B cell (primary cell): Measurements from ENCODE around the gene TIGD3. TPM values are rescaled to one million over a fixed set of nuclear protein-coding genes. Genes with fewer than 3 reads are reported as not detected.

Source experiments
- ATAC-seq: fragments of 200-7000 bp; cut with Tn5 transposase; one replicate; pipeline ENCODE4 v1.10.0; 2021; ENCODE audit warnings: low read depth, mild to moderate bottlenecking, moderate number of reproducible peaks, moderate library complexity
- CTCF ChIA-PET: fragments of 350-600 bp; sonication (Branson Sonifier 250); formaldehyde crosslinking; loops from one replicate; lab custom pipeline; 2021; ENCODE audit warnings: antibody characterized with exemption, inconsistent platforms; lab: Charles Lee
- POLR2A ChIA-PET: fragments of 350-600 bp; sonication (Branson Sonifier 250); formaldehyde crosslinking; loops from one replicate; lab custom pipeline; 2021; ENCODE audit warnings: antibody characterized with exemption; lab: Charles Lee
- DNase-seq: peaks from one replicate; pipeline ENCODE4 v3.0.0; 2013
- H2AFZ ChIP-seq: 2 replicates; pipeline ENCODE4 v1.6.1; 2012; ENCODE audit warnings: mild to moderate bottlenecking, low read depth, low read length; ENCODE audit not compliant: insufficient read depth, poor library complexity, severe bottlenecking
- H3K27ac ChIP-seq, 2 donors: 1 replicate in 1 of 2; 2 replicates in 1 of 2; pipeline ENCODE4 v1.5.1; 2012 to 2013; ENCODE audit warnings: low read length in 2 of 2, mild to moderate bottlenecking in 2 of 2, moderate library complexity in 1 of 2
- H3K27me3 ChIP-seq, 4 experiments: fragments of 200-600 bp in 1 of 4; sonication (generic) in 1 of 4; replicated peaks in 1 of 4; 1 replicate in 2 of 4; 2 replicates in 2 of 4; pipeline versions ENCODE4 v1.6.1 to v1.7.0; 2013 to 2016; ENCODE audit warnings: low read length in 3 of 4, mild to moderate bottlenecking in 2 of 4, mixed read lengths in 1 of 4, moderate library complexity in 1 of 4; ENCODE audit not compliant: insufficient read depth in 4 of 4, control insufficient read depth in 3 of 4; ENCODE audit errors: control extremely low read depth in 1 of 4
- H3K36me3 ChIP-seq, 2 experiments: replicated peaks in 1 of 2; 1 replicate in 1 of 2; 2 replicates in 1 of 2; pipeline versions ENCODE4 v1.6.1 to v1.7.1; 2013; ENCODE audit warnings: low read length in 1 of 2; ENCODE audit not compliant: insufficient read depth in 2 of 2, control insufficient read depth in 1 of 2; ENCODE audit errors: control extremely low read depth in 1 of 2, extremely low read depth in 1 of 2
- H3K4me1 ChIP-seq, 2 donors: fragments of 200-600 bp in 1 of 2; sonication (generic) in 1 of 2; 1 replicate in 1 of 2; 2 replicates in 1 of 2; pipeline versions ENCODE4 v1.5.1 to v1.6.1; 2013 to 2017; ENCODE audit warnings: low read length in 2 of 2; ENCODE audit not compliant: control insufficient read depth in 2 of 2, insufficient read depth in 2 of 2
- H3K4me2 ChIP-seq: replicated peaks from 2 replicates; pipeline ENCODE3; 2012; ENCODE audit warnings: mild to moderate bottlenecking, low read depth, low read length; ENCODE audit not compliant: poor library complexity, severe bottlenecking
- H3K4me3 ChIP-seq, 5 experiments: fragments of 200-600 bp in 1 of 5; sonication (generic) in 1 of 5; 1 replicate in 3 of 5; 2 replicates in 2 of 5; pipeline versions ENCODE4 v1.5.1 to v1.7.0; 2011 to 2016; ENCODE audit warnings: low read length in 4 of 5, mild to moderate bottlenecking in 4 of 5, low read depth in 2 of 5, control low read depth in 1 of 5, moderate library complexity in 1 of 5; ENCODE audit not compliant: insufficient read depth in 1 of 5; ENCODE audit errors: control extremely low read depth in 1 of 5, extremely low read depth in 1 of 5
- H3K79me2 ChIP-seq: fragments of 200-600 bp; sonication (generic); one replicate; pipeline ENCODE4 v1.6.0; 2016; ENCODE audit warnings: low read length; ENCODE audit not compliant: control insufficient read depth, insufficient read depth
- H3K9ac ChIP-seq: fragments of 200-600 bp; sonication (generic); 2 replicates; pipeline ENCODE4 v1.6.1; 2017; ENCODE audit warnings: mild to moderate bottlenecking, low read length, moderate library complexity
- H3K9me3 ChIP-seq, 3 donors: one replicate each; pipeline versions ENCODE4 v1.6.1 to v1.7.1; 2013; ENCODE audit warnings: low read length in 2 of 3; ENCODE audit not compliant: control insufficient read depth in 2 of 3, insufficient read depth in 1 of 3; ENCODE audit errors: control extremely low read depth in 1 of 3
- H4K20me1 ChIP-seq: 2 replicates; pipeline ENCODE4 v1.6.0; 2012; ENCODE audit warnings: mild to moderate bottlenecking, low read length; ENCODE audit not compliant: insufficient read depth, control insufficient read depth, poor library complexity, severe bottlenecking
- H3K27ac Mint-ChIP-seq: one replicate; pipeline ENCODE4 v1.8.0; 2021; ENCODE audit warnings: mixed read lengths
- H3K27me3 Mint-ChIP-seq: one replicate; pipeline ENCODE4 v1.8.0; 2021; ENCODE audit warnings: mixed read lengths
- H3K4me1 Mint-ChIP-seq: one replicate; pipeline ENCODE4 v1.8.0; 2021; ENCODE audit warnings: mixed read lengths
- H3K4me3 Mint-ChIP-seq: one replicate; pipeline ENCODE4 v1.8.0; 2021; ENCODE audit warnings: mixed read lengths
- H3K9me3 Mint-ChIP-seq: one replicate; pipeline ENCODE4 v1.8.0; 2022; ENCODE audit warnings: mixed read lengths; ENCODE audit not compliant: insufficient read depth
- CTCF ChIP-seq: fragments of 200-600 bp; IDR thresholded peaks from one replicate; pipeline ENCODE4 v1.8.0; 2022; ENCODE audit warnings: antibody characterized with exemption, mild to moderate bottlenecking
- EZH2 ChIP-seq: IDR thresholded peaks from 2 replicates; pipeline ENCODE4 v1.6.1; 2012; ENCODE audit warnings: borderline replicate concordance, low read depth, mild to moderate bottlenecking, moderate library complexity, low read length; ENCODE audit not compliant: insufficient read depth, poor library complexity, severe bottlenecking
- WGBS: methylation state at CpG from one replicate; pipeline ENCODE4 v1.1.5; 2013; ENCODE audit warnings: missing lambda C conversion rate; ENCODE audit not compliant: insufficient coverage; 5-methylcytosine and 5-hydroxymethylcytosine counted together
- intact Hi-C: fragments of 100-400 bp; cut with micrococcal nuclease; formaldehyde crosslinking; loops from one replicate; pipeline ENCODE4 v1.10.0; 2022
- polyA plus RNA-seq: library from polyadenylated mRNA; depleted of rRNA; stranded (reverse); fragments of >200 nt; gene quantifications from 2 replicates; pipeline ENCODE4 v1.2.3, GENCODE V29; 2012
- total RNA-seq, 2 donors: library from RNA; stranded (reverse); fragments of 120-200 nt in 1 of 2; gene quantifications; 1 replicate in 1 of 2; 2 replicates in 1 of 2; pipeline versions ENCODE4 v1.2.3 to v1.2.4, GENCODE V29; 2013 to 2022

Gene TIGD3
- total and polyA plus RNA-seq, 2 donors (not counting 1 experiment from before 2014, with no cell fraction given) = 3.8 to 6.1 TPM

GRCh38 chr11:65373839-65374580 lies 19.5 kb downstream of the TIGD3 start:
- 91% methylated on average over 12 of the region's 14 CpGs for WGBS
- no peak for DNase-seq
- POLR2A ChIA-PET = interaction anchor here (0.5 to 0.8 kb wide), 2 partner anchors 22 to 181 kb away, joined by 3 to 4 read pairs; no protein-coding TSS in a partner anchor

More at GRCh38 chr11:65373839-65374580, 19.5 kb downstream of the TIGD3 start:
- H3K9ac ChIP-seq = no peak overlapping the region
- H3K4me1 ChIP-seq = peaks cover 17 to 27% of the 10 kb centered on the region in 2 donors
- Mint-ChIP-seq H3K4me3 (no peak overlapping the region), H3K27me3 (no peaks in the 10 kb centered on the region), H3K27ac (no peak overlapping the region), H3K4me1 (peaks cover 18% of the 10 kb centered on the region), H3K9me3 (no peaks in the 10 kb centered on the region)
- CTCF ChIA-PET = interaction anchor here (1.0 to 3.0 kb wide), 4 partner anchors 128 to 220 kb away, joined by 3 to 19 read pairs (median 4); no protein-coding TSS in a partner anchor
- intact Hi-C loops = no loop called here
- no peak overlapping the region for H3K4me2 ChIP-seq
- H3K4me3 ChIP-seq = no peak overlapping the region
- TF ChIP-seq EZH2 = no peak
- TF ChIP-seq CTCF = no peak
- peaks cover 21% of the 10 kb centered on the region for H3K79me2 ChIP-seq
- no peaks in the 10 kb centered on the region for H3K9me3 ChIP-seq
- H3K36me3 ChIP-seq = peaks cover 2 to 10% of the 10 kb centered on the region in 2 experiments
- H3K27me3 ChIP-seq = no peaks in the 10 kb centered on the region
- H2AFZ ChIP-seq = no peak overlapping the region
- no peak for ATAC-seq
- no peaks in the 10 kb centered on the region for H4K20me1 ChIP-seq
- no peak overlapping the region for H3K27ac ChIP-seq
